Upper lobe of left lung (tissue), 6 donors: ENCODE results near the gene SND1. TPM values are rescaled to one million over a fixed set of nuclear protein-coding genes. Genes with fewer than 3 reads are reported as not detected.

Experiments
- ATAC-seq, 2 donors: fragments of 200-7000 bp; cut with Tn5 transposase; one replicate each; pipeline ENCODE4 v1.9.1; 2022; ENCODE audit warnings: mild to moderate bottlenecking in 2 of 2, moderate library complexity in 2 of 2; ENCODE audit not compliant: low FRiP score in 2 of 2
- DNase-seq, 2 donors: peaks; one replicate each; pipeline ENCODE4 v3.0.0-alpha.2; 2019 to 2020
- H3K27ac ChIP-seq, 4 donors: fragments of 200-600 bp; sonication (generic); one replicate each; pipeline ENCODE4 v1.5.1; 2016 to 2019
- H3K27me3 ChIP-seq, 4 donors: fragments of 200-600 bp; sonication (generic); one replicate each; pipeline ENCODE4 v1.5.1; 2017 to 2019
- H3K36me3 ChIP-seq, 4 donors: fragments of 200-600 bp; sonication (generic); one replicate each; pipeline ENCODE4 v1.5.1; 2016 to 2019
- H3K4me1 ChIP-seq, 4 donors: fragments of 200-600 bp; sonication (generic); one replicate each; pipeline ENCODE4 v1.5.1; 2018 to 2019
- H3K4me3 ChIP-seq, 4 donors: fragments of 200-600 bp; sonication (generic); one replicate each; pipeline ENCODE4 v1.5.1; 2017 to 2019; ENCODE audit warnings: mild to moderate bottlenecking in 2 of 4, moderate library complexity in 1 of 4
- H3K9me3 ChIP-seq, 4 donors: fragments of 200-600 bp; sonication (generic); one replicate each; pipeline ENCODE4 v1.5.1; 2018 to 2019
- CTCF ChIP-seq, 6 experiments: fragments of 450-650 bp in 4 of 6; fragments of 200-600 bp in 2 of 6; sonication (generic) in 2 of 6; IDR thresholded peaks; one replicate each; pipeline ENCODE4 v1.5.1; 2016 to 2019; ENCODE audit warnings: antibody characterized with exemption in 6 of 6
- EP300 ChIP-seq, 4 donors: sonication (generic); formaldehyde crosslinking; IDR thresholded peaks; one replicate each; pipeline ENCODE4 v1.5.1; 2017; ENCODE audit warnings: antibody characterized with exemption in 4 of 4, control low read depth in 2 of 4
- POLR2A ChIP-seq, 4 donors: fragments of 450-650 bp; IDR thresholded peaks; one replicate each; pipeline ENCODE4 v1.5.1; 2016 to 2017; ENCODE audit warnings: antibody characterized with exemption in 4 of 4, mild to moderate bottlenecking in 2 of 4
- POLR2AphosphoS5 ChIP-seq, 2 donors: sonication (generic); formaldehyde crosslinking; IDR thresholded peaks; one replicate each; pipeline ENCODE4 v1.5.1; 2017; ENCODE audit warnings: antibody characterized with exemption in 2 of 2
- WGBS, 2 donors: methylation state at CpG; one replicate each; pipeline ENCODE4 v1.1.5; 2017 to 2018; 5-methylcytosine and 5-hydroxymethylcytosine counted together
- total RNA-seq, 6 donors: library from RNA; depleted of rRNA in 4 of 6; stranded (reverse); fragments of >200 nt in 4 of 6; gene quantifications; one replicate each; pipeline versions ENCODE4 v1.1.0 to v1.2.1, GENCODE V29; 2016 to 2021
- donor health status: DM: no; HTN: no; CAD: no; lungs with moderate emphysema.
- donor health status: DM: no; HTN: yes; CAD: no; lungs with severe emphysema.

Gene SND1
- total RNA-seq, 6 donors from 2014 or later: 107 to 167 (median 121) TPM

GRCh38 chr7:127616724-127617123 is 35.3 kb upstream of the SND1 start:
- ATAC-seq (no peak), DNase-seq (no peak)
- Histone ChIP-seq H3K27me3 (peaks cover 0 to 15% (median 7%) of the 10 kb centered on the region in 4 donors), H3K4me1 (peaks cover 0 to 6% (median 0%) of the 10 kb centered on the region in 4 donors), H3K9me3 (no peaks in the 10 kb centered on the region), H3K4me3 (no peak overlapping the region), H3K36me3 (no peaks in the 10 kb centered on the region), H3K27ac (no peak overlapping the region)
- 81 to 87% methylated on average over 5 of the region's 5 CpGs for WGBS, 2 donors
- TF ChIP-seq POLR2A (IDR thresholded peaks at IDR 0.05) (no peak), POLR2AphosphoS5 (IDR thresholded peaks at IDR 0.05) (no peak), CTCF (IDR thresholded peaks at IDR 0.05) (no peak), EP300 (IDR thresholded peaks at IDR 0.05) (no peak)

- TF ChIP-seq CTCF (IDR thresholded peaks at IDR 0.05): no peak
- no peak for TF ChIP-seq POLR2AphosphoS5 (IDR thresholded peaks at IDR 0.05)
- no peak for TF ChIP-seq EP300 (IDR thresholded peaks at IDR 0.05)
- no peak for TF ChIP-seq POLR2A (IDR thresholded peaks at IDR 0.05)
- no peaks in the 10 kb centered on the region for H3K9me3 ChIP-seq
- no peaks in the 10 kb centered on the region for H3K36me3 ChIP-seq
- peaks cover 0 to 6% (median 0%) of the 10 kb centered on the region in 4 donors for H3K4me1 ChIP-seq
- peaks cover 0 to 15% (median 7%) of the 10 kb centered on the region in 4 donors for H3K27me3 ChIP-seq
- DNase-seq (no peak), ATAC-seq (no peak)
- H3K27ac ChIP-seq: no peak within 1 kb of the TSS
- H3K4me3 ChIP-seq: no peak within 1 kb of the TSS
- WGBS, 2 donors: 54% methylated on average over 2 of the region's 2 CpGs; no CpG with 5 or more reads in 1 of the 2 donors
Observed at GRCh38 chr7:127618042-127618441, 34.0 kb upstream of the SND1 start, which contains the start of gene PAX4. Gene PAX4 (minus strand): TSS chr7:127618142. CDS start chr7:127615928, 2,214 bp downstream.

GRCh38 chr7:127618775-127619174 is 33.2 kb upstream of the SND1 start:
- no peak for TF ChIP-seq POLR2A (IDR thresholded peaks at IDR 0.05)
- no peak for TF ChIP-seq EP300 (IDR thresholded peaks at IDR 0.05)
- TF ChIP-seq CTCF (IDR thresholded peaks at IDR 0.05): no peak
- TF ChIP-seq POLR2AphosphoS5 (IDR thresholded peaks at IDR 0.05): no peak
- Histone ChIP-seq H3K36me3 (no peaks in the 10 kb centered on the region), H3K27me3 (peaks cover 0 to 15% (median 7%) of the 10 kb centered on the region in 4 donors), H3K4me1 (peaks cover 0 to 6% (median 0%) of the 10 kb centered on the region in 4 donors), H3K4me3 (no peak overlapping the region), H3K27ac (no peak overlapping the region), H3K9me3 (no peaks in the 10 kb centered on the region)
- DNase-seq (no peak), ATAC-seq (no peak)
- 73 to 90% methylated on average over 1 of the region's 1 CpG for WGBS, 2 donors

GRCh38 chr7:127619681-127620405 is 32.2 kb upstream of the SND1 start:
- Histone ChIP-seq H3K36me3 (no peaks in the 10 kb centered on the region), H3K4me3 (no peak overlapping the region), H3K9me3 (no peaks in the 10 kb centered on the region), H3K27me3 (peaks cover 0 to 15% (median 7%) of the 10 kb centered on the region in 4 donors), H3K4me1 (peaks cover 0 to 6% (median 0%) of the 10 kb centered on the region in 4 donors), H3K27ac (no peak overlapping the region)
- DNase-seq: peak in 1 of 2 donors; percentile 67
- ATAC-seq: no peak
- 12 to 21% methylated on average over 16 to 27 of the region's 27 CpGs for WGBS, 2 donors
- TF ChIP-seq POLR2AphosphoS5 (IDR thresholded peaks at IDR 0.05) (no peak), EP300 (IDR thresholded peaks at IDR 0.05) (no peak), CTCF (IDR thresholded peaks at IDR 0.05) (no peak), POLR2A (IDR thresholded peaks at IDR 0.05) (no peak)
